ENCODE results near the gene TRIM44.

DNA sequence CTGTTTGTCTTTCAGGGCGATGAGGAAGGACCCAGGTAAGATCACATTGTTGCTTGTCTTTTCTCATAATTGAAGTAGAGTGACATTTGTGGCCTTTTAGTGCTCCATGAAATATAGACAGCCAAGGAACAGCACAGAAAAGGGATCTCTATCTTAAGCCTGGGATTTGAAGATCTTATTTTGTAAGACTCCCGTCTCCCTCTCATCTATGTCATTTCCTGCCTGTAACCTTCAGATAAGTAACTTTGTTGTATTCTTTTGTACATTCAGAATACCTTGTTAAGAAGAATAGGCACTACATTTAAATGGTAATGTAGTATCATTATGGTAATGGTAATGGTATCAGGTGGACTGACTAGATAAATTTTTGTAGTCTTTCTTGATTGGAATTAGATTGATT, 72.8 kb downstream of the TRIM44 start:
- TF ChIP-seq, protein P1, sequence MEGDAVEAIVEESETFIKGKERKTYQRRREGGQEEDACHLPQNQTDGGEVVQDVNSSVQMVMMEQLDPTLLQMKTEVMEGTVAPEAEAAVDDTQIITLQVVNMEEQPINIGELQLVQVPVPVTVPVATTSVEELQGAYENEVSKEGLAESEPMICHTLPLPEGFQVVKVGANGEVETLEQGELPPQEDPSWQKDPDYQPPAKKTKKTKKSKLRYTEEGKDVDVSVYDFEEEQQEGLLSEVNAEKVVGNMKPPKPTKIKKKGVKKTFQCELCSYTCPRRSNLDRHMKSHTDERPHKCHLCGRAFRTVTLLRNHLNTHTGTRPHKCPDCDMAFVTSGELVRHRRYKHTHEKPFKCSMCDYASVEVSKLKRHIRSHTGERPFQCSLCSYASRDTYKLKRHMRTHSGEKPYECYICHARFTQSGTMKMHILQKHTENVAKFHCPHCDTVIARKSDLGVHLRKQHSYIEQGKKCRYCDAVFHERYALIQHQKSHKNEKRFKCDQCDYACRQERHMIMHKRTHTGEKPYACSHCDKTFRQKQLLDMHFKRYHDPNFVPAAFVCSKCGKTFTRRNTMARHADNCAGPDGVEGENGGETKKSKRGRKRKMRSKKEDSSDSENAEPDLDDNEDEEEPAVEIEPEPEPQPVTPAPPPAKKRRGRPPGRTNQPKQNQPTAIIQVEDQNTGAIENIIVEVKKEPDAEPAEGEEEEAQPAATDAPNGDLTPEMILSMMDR (IDR thresholded peaks at IDR 0.05), result no peak
- TF ChIP-seq POLR2A (IDR thresholded peaks at IDR 0.05), result no peak

Measured in thyroid gland (tissue), 4 donors.